Endometrial microvascular endothelial cells (primary cell): ENCODE data around the gene SERPINH1. TPM values are rescaled to one million over a fixed set of nuclear protein-coding genes. Genes with fewer than 3 reads are reported as not detected.

Source experiments
- in situ Hi-C: cut with HindIII; loops from 2 replicates; pipeline ENCODE4 v1.10.0; 2017; ENCODE audit warnings: low sequenced_read_pairs, low pct_unique_long_range_greater_than_20kb; ENCODE audit errors: inconsistent ontology term
- total RNA-seq: library from RNA; depleted of rRNA; stranded (reverse); fragments of >200 nt; gene quantifications from one replicate; pipeline ENCODE4 v1.2.3, GENCODE V29; 2015; ENCODE audit errors: inconsistent ontology term

SERPINH1 gene
- total RNA-seq, 1 donor from 2014 or later: 652 TPM

GRCh38 chr11:75530577-75530976 is 31.5 kb upstream of the SERPINH1 start:
- in situ Hi-C loops: no loop called here

- in situ Hi-C loops: no loop called here
Observed at GRCh38 chr11:75531325-75531724, 30.7 kb upstream of the SERPINH1 start.

GRCh38 chr11:75532200-75533048 is 29.6 kb upstream of the SERPINH1 start:
- in situ Hi-C loops: no loop called here

- in situ Hi-C loops: no loop called here
Observed at GRCh38 chr11:75533896-75534258, 28.2 kb upstream of the SERPINH1 start.

GRCh38 chr11:75534259-75535069 is 27.6 kb upstream of the SERPINH1 start:
- in situ Hi-C loops: no loop called here

GRCh38 chr11:75535071-75535470 is 27.0 kb upstream of the SERPINH1 start:
- in situ Hi-C loops: no loop called here

GRCh38 chr11:75536786-75537641 is 25.0 kb upstream of the SERPINH1 start:
- in situ Hi-C loops: no loop called here

GRCh38 chr11:75537740-75538139 is 24.3 kb upstream of the SERPINH1 start:
- in situ Hi-C loops: no loop called here

GRCh38 chr11:75538150-75538942 is 23.7 kb upstream of the SERPINH1 start:
- in situ Hi-C loops: no loop called here

GRCh38 chr11:75539459-75540334 is 22.4 kb upstream of the SERPINH1 start:
- in situ Hi-C loops: no loop called here

- in situ Hi-C loops: no loop called here
Observed at GRCh38 chr11:75541193-75542087, 20.6 kb upstream of the SERPINH1 start.

GRCh38 chr11:75542088-75542438 is 20.0 kb upstream of the SERPINH1 start:
- in situ Hi-C loops: no loop called here

GRCh38 chr11:75543806-75544205 is 18.2 kb upstream of the SERPINH1 start:
- in situ Hi-C loops: no loop called here

- in situ Hi-C loops: no loop called here
Observed at GRCh38 chr11:75547177-75547576, 14.9 kb upstream of the SERPINH1 start.

GRCh38 chr11:75547617-75548058 is 14.4 kb upstream of the SERPINH1 start:
- in situ Hi-C loops: no loop called here

GRCh38 chr11:75548595-75549272 is 13.3 kb upstream of the SERPINH1 start:
- in situ Hi-C loops: no loop called here
